ENCODE results near the gene PDSS2. TPM values are rescaled to one million over a fixed set of nuclear protein-coding genes. Genes with fewer than 3 reads are reported as not detected.

Gene PDSS2
- total and polyA plus RNA-seq, 2 of the 8 experiments (the other 6 are each of a cell fraction or from before 2014, with no cell fraction given): 10.7 to 16.1 TPM

DNA sequence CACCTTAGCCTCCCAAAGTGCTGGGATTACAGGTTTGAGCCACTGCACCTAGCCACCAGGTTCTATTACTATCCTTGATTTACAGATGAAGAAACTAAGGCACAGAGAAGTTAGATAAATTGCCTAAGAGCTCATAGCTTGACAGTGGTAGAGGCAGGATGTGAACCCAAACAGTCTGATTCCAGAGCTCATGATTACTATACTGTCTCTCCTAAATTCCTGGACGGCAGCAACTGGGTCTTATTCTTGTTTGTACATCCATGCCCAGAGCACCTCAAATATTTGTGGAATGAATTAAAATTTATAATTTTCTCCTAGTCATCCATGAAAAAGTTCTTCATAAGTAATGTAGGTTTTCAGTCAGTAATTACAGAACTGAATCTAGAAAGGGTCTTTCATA lies 15.1 kb downstream of the PDSS2 start:
- no peaks in the 10 kb centered on the region for H3K4me1 ChIP-seq (replicated peaks in 1 of 4; ENCODE audit: control insufficient read depth in 3 of 4, insufficient read depth in 4 of 4, low read length in 3 of 4)
- DNase-seq (ENCODE audit: low read depth in 1 of 2, low spot score in 2 of 2): no peak
- H2AFZ ChIP-seq (ENCODE audit: low read length): no peak overlapping the region
- H2BK120ac ChIP-seq (replicated peaks; ENCODE audit: low read depth, low read length): no peak overlapping the region
- FAIRE-seq: no peak
- H3K14ac ChIP-seq (ENCODE audit: insufficient read length): no peak overlapping the region
- H3K9me3 ChIP-seq (ENCODE audit: insufficient read depth in 2 of 2, low read depth in 1 of 2, low read length in 1 of 2): peaks cover 13 to 19% of the 10 kb centered on the region in 2 experiments
- H2AK5ac ChIP-seq (ENCODE audit: low read depth, low read length): no peak overlapping the region
- ChIA-PET POLR2A (ENCODE audit: partially characterized antibody) (interaction anchor here (2.3 kb wide), 1 partner anchor 15 kb away, joined by 6 read pairs; the partner anchor contains the start of gene PDSS2), CTCF (ENCODE audit: partially characterized antibody) (interaction anchor here (1.4 kb wide), 1 partner anchor 211 kb away, joined by 4 read pairs; no protein-coding TSS in a partner anchor)
- H3K27ac ChIP-seq (ENCODE audit: low read depth, low read length): no peak overlapping the region
- H3K23ac ChIP-seq (ENCODE audit: insufficient read length): no peak overlapping the region
- H3K4ac ChIP-seq (replicated peaks; ENCODE audit: insufficient read length, low read depth, low read length): no peak overlapping the region
- no peak overlapping the region for H2BK15ac ChIP-seq (ENCODE audit: low read length)
- H2BK20ac ChIP-seq (ENCODE audit: low read length): no peak overlapping the region
- H3K79me2 ChIP-seq (ENCODE audit: control insufficient read depth in 1 of 2, insufficient read depth in 2 of 2, low read length in 2 of 2): peaks cover 0 to 14% of the 10 kb centered on the region in 2 experiments; a peak in 1 of 4 replicates
- no peak overlapping the region for H2BK5ac ChIP-seq (ENCODE audit: low read depth, low read length)
- no peak overlapping the region for H3K18ac ChIP-seq (ENCODE audit: extremely low read depth, low read length)
- no peak overlapping the region for H2BK12ac ChIP-seq (ENCODE audit: low read depth, low read length)
- H4K91ac ChIP-seq (replicated peaks; ENCODE audit: insufficient read length, low read length): no peak overlapping the region
- H4K5ac ChIP-seq (ENCODE audit: insufficient read length, low read depth, low read length): no peak overlapping the region
- H3K79me1 ChIP-seq (ENCODE audit: low read depth, low read length): peaks cover 4% of the 10 kb centered on the region; the same call in 1 of the 2 replicates
- H3K56ac ChIP-seq (replicated peaks; ENCODE audit: insufficient read length, low read depth, low read length): no peak overlapping the region
- peaks cover 0 to 3% (median 0%) of the 10 kb centered on the region in 4 experiments; a peak in 1 of 8 replicates for H3K36me3 ChIP-seq (ENCODE audit: control insufficient read depth in 2 of 4, insufficient read depth in 4 of 4, low read length in 3 of 4)
- no peak overlapping the region for H3K4me2 ChIP-seq (ENCODE audit: insufficient read depth in 1 of 2, low read depth in 2 of 2, low read length in 2 of 2)
- no peaks in the 10 kb centered on the region for H3K27me3 ChIP-seq (replicated peaks in 1 of 4; ENCODE audit: control insufficient read depth in 3 of 4, extremely low read depth in 1 of 4, insufficient read depth in 3 of 4, low read length in 3 of 4)
- H4K8ac ChIP-seq (ENCODE audit: extremely low read depth, insufficient read depth, low read length): no peak overlapping the region
- 78% methylated on average over 1 of the region's 1 CpG; no CpG with 5 or more reads in 1 of the 2 experiments for WGBS, 2 experiments (ENCODE audit: extremely low coverage in 1 of 2, insufficient coverage in 1 of 2, insufficient read length in 1 of 2, insufficient replicate concordance in 2 of 2, low coverage in 1 of 2, low lambda C conversion rate in 2 of 2, missing lambda C conversion rate in 1 of 2)
- no peak overlapping the region for H3K9ac ChIP-seq (replicated peaks in 1 of 4; ENCODE audit: extremely low read depth in 1 of 4, low read depth in 3 of 4, low read length in 3 of 4)
- no peaks in the 10 kb centered on the region for H3K23me2 ChIP-seq (ENCODE audit: low read depth, low read length)
- no peaks in the 10 kb centered on the region for H4K20me1 ChIP-seq (replicated peaks in 1 of 2; ENCODE audit: control insufficient read depth in 1 of 2, insufficient read depth in 2 of 2, low read length in 2 of 2)
- no peak overlapping the region for H3K4me3 ChIP-seq (ENCODE audit: extremely low read depth in 1 of 4, insufficient read depth in 2 of 4, low read depth in 3 of 4, low read length in 4 of 4)
- TF ChIP-seq, protein P1, sequence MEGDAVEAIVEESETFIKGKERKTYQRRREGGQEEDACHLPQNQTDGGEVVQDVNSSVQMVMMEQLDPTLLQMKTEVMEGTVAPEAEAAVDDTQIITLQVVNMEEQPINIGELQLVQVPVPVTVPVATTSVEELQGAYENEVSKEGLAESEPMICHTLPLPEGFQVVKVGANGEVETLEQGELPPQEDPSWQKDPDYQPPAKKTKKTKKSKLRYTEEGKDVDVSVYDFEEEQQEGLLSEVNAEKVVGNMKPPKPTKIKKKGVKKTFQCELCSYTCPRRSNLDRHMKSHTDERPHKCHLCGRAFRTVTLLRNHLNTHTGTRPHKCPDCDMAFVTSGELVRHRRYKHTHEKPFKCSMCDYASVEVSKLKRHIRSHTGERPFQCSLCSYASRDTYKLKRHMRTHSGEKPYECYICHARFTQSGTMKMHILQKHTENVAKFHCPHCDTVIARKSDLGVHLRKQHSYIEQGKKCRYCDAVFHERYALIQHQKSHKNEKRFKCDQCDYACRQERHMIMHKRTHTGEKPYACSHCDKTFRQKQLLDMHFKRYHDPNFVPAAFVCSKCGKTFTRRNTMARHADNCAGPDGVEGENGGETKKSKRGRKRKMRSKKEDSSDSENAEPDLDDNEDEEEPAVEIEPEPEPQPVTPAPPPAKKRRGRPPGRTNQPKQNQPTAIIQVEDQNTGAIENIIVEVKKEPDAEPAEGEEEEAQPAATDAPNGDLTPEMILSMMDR (IDR thresholded peaks at IDR 0.05; ENCODE audit: control extremely low read depth in 1 of 3, insufficient read depth in 1 of 3, low read depth in 1 of 3, low read length in 3 of 3): no peak
